ENCODE measurements around the gene ITPRID2. TPM values are rescaled to one million over a fixed set of nuclear protein-coding genes. Genes with fewer than 3 reads are reported as not detected.
A peak's percentile ranks its signal among the peaks of the same experiment; 100 is the strongest.

Gene ITPRID2
- total and polyA plus RNA-seq, 2 experiments from 2014 or later, result 15.9 to 66.5 TPM

DNA sequence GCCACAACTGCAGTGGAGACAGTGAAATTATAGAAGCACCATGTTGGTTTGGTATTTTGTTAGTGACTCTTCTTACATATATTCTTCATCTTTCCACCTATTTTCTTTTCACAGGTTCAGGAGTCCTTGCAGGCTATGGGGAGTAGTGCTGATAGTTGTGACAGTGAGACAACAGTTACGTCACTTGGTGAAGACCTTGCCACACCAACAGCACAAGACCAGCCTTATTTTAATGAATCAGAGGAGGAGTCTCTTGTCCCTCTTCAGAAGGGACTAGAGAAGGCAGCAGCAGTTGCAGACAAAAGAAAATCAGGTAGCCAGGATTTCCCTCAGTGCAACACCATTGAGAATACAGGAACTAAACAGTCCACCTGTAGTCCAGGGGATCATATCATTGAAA, 23.6 kb downstream of the ITPRID2 start:
- no peak for DNase-seq (ENCODE audit: low read depth in 1 of 2, low spot score in 1 of 2)
- H3K27ac ChIP-seq, result no peak overlapping the region
- no peaks in the 10 kb centered on the region for H3K27me3 ChIP-seq
- H3K36me3 ChIP-seq, result peaks cover 74% of the 10 kb centered on the region
- no peaks in the 10 kb centered on the region for H3K4me1 ChIP-seq (ENCODE audit: low read depth)
- H3K9me3 ChIP-seq (ENCODE audit: low read depth), result no peaks in the 10 kb centered on the region
- no peak for TF ChIP-seq CTCF (IDR thresholded peaks at IDR 0.05; ENCODE audit: low read depth, low read length)
- no peak overlapping the region for H3K4me3 ChIP-seq

DNA sequence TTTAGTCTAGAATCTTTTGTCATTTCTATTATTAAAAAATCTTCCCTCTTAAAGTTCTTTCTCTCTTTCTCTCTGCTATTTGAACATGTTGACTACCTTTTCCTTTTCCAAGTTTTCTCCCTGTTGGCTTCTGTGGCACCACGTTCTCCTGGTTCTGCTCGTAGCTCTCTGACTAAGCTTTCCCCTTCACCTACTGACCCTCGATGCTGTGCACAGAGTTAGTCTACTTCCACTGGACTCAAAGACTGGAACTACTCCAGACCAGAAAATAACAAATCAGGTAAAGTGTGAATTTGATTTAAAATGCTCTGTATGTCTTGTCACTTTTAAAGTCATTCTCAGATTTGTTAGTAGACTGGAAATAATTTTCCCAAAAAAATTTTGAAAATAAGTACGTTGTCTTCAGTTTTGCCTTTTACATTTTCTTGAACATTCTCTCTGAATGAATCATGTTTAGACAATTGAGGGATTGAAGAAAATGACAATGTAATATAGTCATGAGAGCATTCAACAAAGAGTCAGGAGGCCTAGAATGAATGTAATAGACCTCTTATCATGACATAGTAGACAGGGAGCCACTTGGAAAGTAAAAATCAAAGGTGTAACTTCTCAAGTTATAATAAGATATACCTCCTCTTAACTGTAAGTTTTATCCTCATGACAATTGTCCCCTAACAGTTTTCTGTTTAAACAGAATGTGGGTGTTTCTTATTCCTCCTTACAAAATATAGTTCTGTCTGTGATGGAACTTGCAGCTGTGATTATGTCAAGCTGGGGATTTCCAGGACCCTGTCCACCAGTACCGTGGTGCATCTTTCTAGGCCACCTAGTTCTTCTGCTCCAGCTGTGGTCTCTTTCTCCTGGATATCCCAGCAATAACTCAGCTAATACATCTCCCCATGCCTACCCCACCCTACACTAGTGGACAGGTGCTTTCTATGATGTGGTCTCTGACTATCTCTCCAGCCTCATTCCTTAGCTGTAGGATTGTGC, 25.5 kb downstream of the ITPRID2 start:
- no peaks in the 10 kb centered on the region for H3K9me3 ChIP-seq (ENCODE audit: low read depth)
- H3K4me3 ChIP-seq, result no peak overlapping the region
- H3K27me3 ChIP-seq, result no peaks in the 10 kb centered on the region
- H3K4me1 ChIP-seq (ENCODE audit: low read depth), result no peaks in the 10 kb centered on the region
- peaks cover 74% of the 10 kb centered on the region for H3K36me3 ChIP-seq
- no peak overlapping the region for H3K27ac ChIP-seq
- DNase-seq (ENCODE audit: low read depth in 1 of 2, low spot score in 1 of 2), result peak in 1 of 2 donors; percentile 37
- no peak for TF ChIP-seq CTCF (IDR thresholded peaks at IDR 0.05; ENCODE audit: low read depth, low read length)

GRCh38 chr2:181918188-181918587, 26.7 kb downstream of the ITPRID2 start:
- H3K27me3 ChIP-seq, result no peaks in the 10 kb centered on the region
- no peak for DNase-seq (ENCODE audit: low read depth in 1 of 2, low spot score in 1 of 2)
- H3K4me3 ChIP-seq, result no peak overlapping the region
- H3K36me3 ChIP-seq, result peaks cover 77% of the 10 kb centered on the region
- H3K4me1 ChIP-seq (ENCODE audit: low read depth), result no peaks in the 10 kb centered on the region
- no peak overlapping the region for H3K27ac ChIP-seq
- H3K9me3 ChIP-seq (ENCODE audit: low read depth), result no peaks in the 10 kb centered on the region
- TF ChIP-seq CTCF (IDR thresholded peaks at IDR 0.05; ENCODE audit: low read depth, low read length), result no peak

DNA sequence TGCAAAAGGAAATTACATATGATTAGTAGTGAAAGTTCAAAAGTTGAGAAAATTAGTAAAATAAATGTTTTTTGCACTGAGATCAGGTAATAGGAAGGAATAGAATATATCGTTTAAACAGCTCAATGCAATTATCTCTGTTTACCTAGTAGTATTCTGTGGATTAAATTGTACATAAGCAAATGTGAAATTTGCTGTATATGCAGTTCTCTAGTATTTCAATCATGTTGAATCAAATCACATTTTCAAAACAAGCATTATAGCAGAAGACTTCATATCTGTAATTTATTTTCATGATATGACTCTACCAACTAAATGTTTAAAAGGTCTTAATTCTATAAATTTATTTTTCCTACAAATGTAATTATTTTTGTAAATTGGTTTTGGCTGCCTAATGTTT, 31.6 kb downstream of the ITPRID2 start:
- Histone ChIP-seq H3K4me3 (no peak overlapping the region), H3K9me3 (ENCODE audit: low read depth) (no peaks in the 10 kb centered on the region), H3K27me3 (no peaks in the 10 kb centered on the region), H3K4me1 (ENCODE audit: low read depth) (no peaks in the 10 kb centered on the region), H3K36me3 (peaks cover 42% of the 10 kb centered on the region), H3K27ac (no peak overlapping the region)
- no peak for TF ChIP-seq CTCF (IDR thresholded peaks at IDR 0.05; ENCODE audit: low read depth, low read length)
- no peak for DNase-seq (ENCODE audit: low read depth in 1 of 2, low spot score in 1 of 2)

- H3K27me3 ChIP-seq, result no peaks in the 10 kb centered on the region
- H3K4me1 ChIP-seq (ENCODE audit: low read depth), result no peaks in the 10 kb centered on the region
Observed at GRCh38 chr2:181924336-181924735, 32.8 kb downstream of the ITPRID2 start.

More at GRCh38 chr2:181924336-181924735, 32.8 kb downstream of the ITPRID2 start:
- Histone ChIP-seq H3K27ac (no peak overlapping the region), H3K9me3 (ENCODE audit: low read depth) (no peaks in the 10 kb centered on the region), H3K4me3 (no peak overlapping the region), H3K36me3 (peaks cover 30% of the 10 kb centered on the region)
- no peak for DNase-seq (ENCODE audit: low read depth in 1 of 2, low spot score in 1 of 2)
- no peak for TF ChIP-seq CTCF (IDR thresholded peaks at IDR 0.05; ENCODE audit: low read depth, low read length)

Measured in cardiac muscle cell (in vitro differentiated cells and primary cell).